SK-N-DZ (cell line): Measurements from ENCODE around the gene SOHLH2.

Experiments used
- DNase-seq: peaks from one replicate; pipeline ENCODE4 v3.0.0-alpha.2; 2015; ENCODE audit warnings: low spot score

The SOHLH2 gene

DNA sequence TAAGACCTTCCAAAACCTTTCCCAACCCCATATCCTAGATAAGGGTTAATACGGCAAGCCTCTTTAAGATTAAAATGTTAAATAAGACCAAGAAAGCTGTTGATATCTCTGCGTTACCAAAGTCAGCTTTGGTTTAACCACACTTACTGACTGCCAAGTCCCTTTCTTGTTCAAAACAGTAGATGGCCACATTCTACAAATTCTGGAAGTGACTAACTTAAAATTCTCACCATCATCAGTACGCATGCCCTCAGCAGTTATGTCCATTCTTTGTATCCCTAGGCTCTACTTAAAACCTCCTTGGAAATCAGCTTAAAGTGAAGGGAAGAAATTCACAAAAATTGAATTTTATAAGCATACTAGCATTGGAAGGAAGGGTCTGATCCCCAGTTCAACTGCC lies 23.6 kb downstream of the SOHLH2 start:
- DNase-seq: peak; percentile 24

DNA sequence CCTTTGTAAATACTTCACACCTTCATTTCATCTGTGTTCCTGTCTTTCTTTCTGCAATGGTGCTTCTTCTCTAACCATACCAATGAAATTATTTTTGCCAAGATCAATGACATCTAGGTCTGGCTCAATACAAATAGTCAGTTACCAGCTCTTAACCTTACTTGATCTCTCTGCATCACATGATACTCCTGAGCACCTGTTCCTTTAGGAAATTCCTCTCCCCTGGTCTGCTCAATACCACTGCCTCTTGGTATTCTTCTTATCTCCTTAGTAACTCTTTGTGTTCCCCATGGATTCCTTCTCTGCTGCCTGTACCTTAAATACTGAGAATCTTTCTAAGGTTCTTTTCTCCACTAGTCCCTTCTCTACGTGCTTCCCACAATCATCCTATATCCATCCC lies 25.9 kb downstream of the SOHLH2 start:
- DNase-seq: no peak

DNA sequence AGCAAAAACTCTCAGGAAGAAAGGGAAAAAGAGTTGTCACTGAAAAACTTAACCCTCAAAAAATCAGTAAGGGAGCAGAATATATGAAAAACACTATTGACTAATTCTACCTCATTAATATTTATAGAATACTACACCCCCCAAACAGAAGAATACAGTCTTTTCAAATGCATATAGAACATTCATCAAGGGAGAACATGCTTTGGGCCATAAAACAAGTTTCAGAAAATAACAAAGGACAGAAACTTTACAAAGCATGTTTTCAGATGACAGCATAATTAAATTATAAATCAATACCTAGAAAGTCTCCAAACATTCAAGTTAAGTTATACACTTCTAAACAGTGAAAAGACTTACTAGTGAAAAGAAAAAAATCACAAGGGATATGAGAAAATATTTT lies 30.5 kb downstream of the SOHLH2 start:
- DNase-seq: no peak

DNA sequence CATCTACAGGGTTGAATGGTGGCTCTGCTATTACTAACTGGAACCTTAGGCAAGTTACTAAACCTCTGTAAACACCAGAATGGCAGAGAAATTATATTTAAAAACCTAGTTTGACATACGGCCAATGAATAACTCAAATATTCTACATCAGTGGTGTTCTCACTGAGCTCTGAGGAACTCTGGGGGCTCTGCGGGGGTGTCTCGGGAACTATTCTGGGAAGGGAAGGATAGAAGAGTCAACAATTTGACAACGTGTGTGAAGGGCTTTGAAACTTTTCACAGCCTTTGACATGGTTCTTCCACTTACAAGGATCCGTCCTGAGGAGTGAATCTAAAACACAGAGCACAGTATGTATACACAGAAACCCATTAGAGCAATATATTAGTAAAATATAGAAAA lies 38.7 kb downstream of the SOHLH2 start:
- DNase-seq: no peak

DNA sequence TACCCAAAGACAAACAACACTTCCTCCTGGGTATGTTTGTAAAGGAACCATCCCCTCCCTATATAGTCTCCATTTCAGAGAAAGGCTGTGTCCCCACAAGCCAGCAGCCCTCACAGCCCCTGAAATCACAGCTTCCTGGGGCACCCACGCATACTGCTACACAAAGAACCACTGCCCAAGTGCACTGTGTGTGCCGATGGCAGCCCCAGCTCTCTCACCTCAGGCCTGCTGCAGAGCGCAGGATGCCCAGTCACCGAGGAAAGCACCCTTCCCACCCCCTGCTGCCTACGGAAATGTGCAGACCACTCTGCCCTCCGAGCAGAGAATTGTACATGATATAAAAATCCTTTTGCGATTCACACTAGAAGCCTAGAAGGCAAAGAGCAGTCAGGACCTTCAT lies 39.4 kb downstream of the SOHLH2 start:
- no peak for DNase-seq

DNA sequence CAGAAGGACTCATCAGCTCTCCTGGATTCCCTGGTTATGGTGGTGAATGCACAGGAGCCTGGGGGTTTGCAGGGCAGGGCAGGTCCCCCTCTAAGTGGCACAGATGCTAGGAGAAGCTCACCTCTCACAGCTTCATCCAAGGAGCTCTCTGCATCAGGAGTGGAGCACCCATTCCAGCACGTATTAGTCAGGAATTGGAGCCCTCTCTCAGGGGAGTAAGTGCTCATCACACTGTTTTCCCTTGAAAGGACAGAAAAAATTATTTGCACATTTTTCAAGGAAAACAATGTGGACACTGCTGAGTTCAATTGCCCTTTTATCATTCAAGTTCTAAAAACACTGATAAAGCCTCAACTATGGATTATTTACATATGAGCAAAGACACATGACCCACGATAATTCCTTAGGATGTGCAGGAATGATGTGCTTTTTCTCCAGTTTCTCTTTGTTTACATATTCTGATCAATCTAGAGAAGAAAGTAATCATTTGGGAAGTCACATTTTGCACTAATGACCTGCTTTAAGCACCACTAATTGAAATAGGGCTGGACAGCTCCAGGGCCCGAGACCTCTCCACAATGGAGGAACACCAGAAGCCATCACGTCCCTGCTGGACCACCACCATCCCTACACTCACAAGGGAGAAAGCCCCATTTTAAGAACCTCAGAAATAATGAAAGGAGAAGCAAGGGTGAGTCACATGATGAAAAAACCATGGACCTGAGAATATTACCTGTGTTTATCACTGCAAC lies 40.6 kb downstream of the SOHLH2 start:
- no peak for DNase-seq

DNA sequence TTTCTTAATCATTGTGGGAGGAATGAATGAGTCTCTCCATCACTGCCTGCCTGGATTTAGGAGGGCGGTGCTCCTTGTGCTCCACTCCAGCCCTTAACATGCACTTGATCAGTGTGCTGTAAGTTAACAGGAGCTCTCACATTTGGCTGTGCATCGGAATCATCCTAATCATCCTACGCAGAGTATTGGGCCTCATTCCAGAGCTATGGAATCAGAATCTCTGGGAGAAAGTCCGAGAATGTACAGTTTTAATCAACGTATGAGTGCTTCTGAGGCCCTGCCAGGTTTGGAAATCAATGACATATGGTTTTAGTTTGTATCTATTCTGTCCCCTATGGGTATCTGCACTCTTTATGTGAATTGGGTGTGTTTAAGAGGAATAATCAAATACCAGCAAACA lies 48.3 kb downstream of the SOHLH2 start:
- no peak for DNase-seq

DNA sequence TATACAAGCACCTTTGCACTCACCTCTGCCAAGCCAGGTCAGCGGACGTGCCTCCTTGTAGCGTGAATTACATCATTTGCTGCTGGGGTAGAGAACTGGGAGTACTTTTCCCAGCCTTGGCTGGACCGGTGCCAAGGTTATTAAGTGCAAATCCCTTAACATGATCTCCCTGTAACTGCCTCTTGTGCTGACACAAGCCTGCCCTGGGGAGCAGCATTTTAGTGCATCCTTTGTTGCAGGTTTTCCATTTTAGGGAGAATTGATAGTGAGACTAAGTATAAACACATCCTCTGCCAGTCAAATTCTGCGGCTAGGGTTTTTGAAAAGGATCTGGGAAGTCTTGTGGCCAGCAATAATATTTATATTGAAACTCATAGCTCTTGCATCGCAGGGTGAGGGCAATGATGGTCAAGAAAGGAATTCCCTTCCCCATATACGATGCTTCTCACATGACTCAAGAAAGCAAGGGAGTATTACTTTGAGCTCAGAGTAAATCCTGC lies 50.5 kb downstream of the SOHLH2 start:
- DNase-seq: peak; percentile 33

DNA sequence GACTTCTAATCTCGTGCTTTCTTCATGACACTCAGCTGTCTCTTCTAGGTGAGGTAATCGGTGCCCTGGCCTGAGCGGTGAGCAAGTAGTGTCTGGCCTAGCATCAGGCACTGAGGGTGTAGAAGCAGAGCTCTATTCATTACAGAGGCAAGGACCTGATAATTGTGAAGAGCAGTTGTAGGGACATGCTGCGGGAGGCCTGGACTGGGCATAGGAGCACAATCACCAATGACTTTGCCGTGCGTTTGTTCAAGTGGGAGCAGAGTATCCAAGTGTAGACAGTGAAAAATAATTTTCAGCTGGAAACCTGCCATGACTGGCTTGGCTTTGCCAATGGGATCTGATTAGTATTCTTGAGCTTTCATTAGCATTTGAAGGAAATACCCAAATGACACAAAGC lies 51.1 kb downstream of the SOHLH2 start:
- DNase-seq: no peak

DNA sequence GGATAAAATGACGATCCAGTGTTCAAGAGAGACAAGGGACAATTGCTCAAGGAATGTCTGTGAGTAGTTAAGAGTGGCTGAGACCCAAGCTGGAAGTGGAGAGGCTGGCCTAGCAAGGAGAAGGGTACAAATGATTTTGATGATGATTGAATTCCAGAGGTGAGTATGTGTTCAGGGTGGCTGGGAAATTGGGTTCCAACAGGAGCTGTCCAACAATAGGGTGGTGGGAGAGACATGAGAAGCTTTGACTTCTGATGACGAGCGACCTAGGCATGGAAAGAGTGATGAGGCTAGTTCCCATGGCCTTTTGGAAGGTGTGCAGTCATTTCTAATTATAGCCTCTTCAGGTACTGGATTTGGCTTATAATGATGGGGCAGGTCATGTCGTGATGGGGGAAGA lies 54.1 kb downstream of the SOHLH2 start:
- DNase-seq: no peak

DNA sequence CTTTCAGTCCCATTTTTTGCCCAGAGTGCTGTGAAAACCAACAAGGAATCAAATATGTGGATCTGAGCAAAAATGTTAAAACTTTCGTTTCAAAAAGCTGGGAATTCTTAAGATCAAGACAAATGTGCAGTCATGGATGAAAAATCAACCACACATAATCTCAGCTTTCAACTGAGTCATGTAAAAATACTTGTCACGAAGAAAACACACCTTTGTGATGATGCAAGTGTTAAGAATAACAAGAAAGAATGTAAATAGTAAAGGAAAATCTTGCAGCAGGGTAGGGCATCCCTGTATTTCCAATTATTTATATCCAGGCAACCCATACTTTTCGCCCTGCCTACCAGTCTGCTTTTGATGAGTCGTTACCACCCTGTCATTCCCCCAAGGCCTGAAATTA lies 55.7 kb downstream of the SOHLH2 start:
- no peak for DNase-seq

DNA sequence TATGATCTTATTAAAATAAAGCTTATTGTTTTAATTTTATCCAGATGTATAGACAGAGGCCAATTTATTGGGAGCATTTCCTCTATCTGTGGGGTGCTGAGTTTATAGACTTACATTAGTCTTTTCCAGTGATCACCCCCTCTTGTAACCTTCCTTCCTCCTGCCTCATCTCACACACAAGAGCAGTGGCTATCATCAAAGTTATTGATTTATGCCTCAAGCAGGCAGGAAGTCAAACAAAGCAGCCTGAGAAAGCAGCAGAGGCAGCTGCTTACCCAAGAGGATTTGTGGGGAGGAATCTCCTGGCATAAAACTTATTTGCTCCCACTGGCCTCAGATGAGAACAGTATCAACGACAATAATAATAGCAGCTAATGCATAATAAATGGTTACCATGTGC lies 56.9 kb downstream of the SOHLH2 start:
- peak; percentile 20 for DNase-seq

DNA sequence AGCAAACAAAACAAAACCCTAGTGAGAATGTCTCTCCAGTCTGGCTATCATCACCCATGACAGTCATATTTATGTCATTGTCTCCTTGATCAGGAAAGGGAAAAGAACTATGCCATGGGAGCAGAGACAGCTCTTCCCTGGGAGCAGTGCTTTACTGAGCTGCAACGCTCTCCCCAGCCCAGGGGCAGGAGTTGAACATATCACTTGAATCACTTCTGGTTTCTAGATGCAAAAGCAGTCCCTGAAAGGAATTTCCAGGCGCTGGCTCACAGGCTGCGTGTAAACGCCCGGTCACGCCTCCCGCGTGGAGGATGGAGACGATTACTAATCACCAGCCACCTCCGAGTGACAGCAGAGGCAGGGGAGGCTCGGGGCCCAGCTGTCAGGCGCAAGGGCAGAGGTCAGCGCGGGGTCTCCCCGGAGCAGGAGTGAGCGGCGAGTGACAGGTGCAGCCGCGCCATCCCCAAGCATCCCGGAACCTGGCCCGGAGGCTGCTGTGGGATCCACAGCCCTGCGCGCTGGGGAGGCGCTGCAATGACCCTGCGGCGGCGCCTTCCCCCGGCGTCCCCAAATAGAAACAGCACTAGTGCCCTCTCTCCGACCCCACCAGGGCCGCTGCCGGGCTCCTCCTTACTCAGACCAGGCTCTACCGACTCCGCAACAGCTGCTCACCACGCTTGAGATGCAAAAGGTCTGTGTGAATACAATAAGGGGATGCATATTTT lies 59.6 kb downstream of the SOHLH2 start:
- DNase-seq: peak; percentile 60

DNA sequence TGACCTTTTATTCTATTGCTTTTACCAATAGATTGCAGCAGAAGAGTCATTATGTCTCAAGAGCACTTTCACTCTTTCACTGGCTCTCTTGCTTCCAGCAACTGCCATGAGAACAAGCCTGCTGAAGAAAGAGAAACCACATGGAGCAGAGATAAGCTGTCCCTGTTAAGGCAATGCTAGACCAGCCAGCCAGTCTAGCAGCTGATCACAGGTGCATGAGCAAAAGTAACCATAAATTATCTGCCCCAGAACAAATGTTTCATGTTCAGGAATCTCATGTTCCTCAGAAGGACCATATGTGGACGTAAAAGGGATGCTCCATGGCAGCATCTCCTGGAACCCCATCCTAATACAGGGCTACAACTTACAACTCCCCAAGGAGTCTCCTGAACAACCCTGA lies 62.8 kb downstream of the SOHLH2 start:
- no peak for DNase-seq

DNA sequence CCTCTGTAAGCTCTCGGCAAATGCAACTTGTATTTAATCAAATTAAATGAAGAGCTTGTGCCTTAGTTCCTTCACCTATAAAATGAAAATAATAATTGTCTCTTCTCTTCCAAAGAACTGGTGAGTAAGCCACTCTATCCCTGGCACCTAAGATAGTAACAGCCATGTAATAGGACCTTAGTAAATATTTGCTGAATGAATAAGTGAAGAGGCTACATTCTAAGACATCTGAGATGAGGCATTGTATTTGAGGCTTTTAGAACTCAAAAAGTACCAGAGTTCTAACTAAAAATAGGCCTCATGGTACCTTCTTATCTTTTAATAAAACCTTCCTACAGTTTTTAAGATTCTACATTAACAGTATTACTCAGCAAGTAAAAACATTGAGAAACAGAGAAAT lies 65.9 kb downstream of the SOHLH2 start:
- no peak for DNase-seq

DNA sequence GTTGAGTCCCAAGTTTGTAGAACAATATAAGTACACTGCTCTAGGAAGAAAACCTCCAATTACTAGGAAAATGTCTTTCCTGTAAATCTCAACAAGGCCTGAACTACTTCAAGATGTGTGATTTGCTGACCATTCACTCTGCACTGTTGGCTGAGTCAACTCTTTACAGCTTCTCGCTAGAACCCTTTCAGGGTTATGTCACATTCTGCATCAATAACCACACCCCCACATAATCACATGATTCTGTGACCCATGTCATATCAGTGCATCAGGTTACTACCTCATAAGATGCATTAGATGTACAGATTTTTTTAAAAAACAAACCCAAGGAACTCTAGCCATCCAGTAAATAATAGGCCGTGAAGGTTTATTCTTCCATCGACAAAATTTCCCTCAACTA lies 67.0 kb downstream of the SOHLH2 start:
- DNase-seq: no peak

DNA sequence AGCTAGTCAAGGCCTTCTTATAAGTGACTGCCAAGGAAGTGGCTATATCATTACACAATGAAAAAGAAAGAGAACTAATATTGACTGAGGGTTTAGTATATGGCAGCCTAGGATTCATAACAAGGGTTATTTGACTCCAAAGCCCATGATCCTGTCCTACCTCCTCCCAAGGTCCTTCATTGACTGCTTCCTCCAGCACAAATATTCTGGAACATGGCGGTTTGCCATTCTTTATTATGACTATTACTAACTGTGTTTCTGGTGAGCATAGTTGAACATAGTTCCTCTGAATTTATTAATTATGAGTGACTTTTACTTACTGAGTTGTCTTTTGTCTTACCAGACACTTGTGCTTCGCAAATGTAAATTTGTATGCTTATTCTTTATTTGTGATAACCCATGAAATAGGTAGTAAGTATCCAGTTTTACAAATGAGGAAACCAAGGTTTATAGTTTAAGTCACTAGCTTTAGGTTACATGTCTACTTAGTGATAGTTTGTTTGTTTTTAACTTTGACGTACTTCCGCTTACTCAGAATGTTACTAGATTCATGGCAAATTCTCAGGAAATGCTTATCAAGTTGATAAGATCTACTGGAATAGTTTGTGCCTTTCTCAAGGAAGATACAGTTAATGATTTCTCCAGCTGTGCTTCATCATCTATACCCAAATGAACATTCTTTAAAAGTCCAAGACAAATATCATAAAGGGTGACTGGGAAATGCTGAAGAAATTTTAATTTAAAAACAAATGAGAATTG lies 67.7 kb downstream of the SOHLH2 start:
- no peak for DNase-seq

DNA sequence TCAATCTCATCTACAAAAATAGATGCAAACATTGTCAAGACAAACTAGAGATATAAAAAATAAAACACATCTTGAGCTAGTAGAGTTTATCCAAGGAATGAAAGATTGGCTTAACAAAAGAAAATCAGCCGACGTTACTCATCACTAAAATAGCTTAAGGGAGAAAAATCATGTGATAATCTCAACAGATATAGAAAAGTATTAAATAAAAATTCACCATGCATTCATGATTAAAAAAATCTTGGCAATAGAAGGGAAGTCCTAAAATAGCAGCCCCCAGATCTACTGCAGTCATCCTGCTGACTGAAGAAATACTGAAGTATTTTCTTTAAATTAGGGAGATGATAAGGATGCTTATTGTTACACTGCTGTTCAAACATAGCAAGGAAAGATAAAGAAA lies 70.6 kb downstream of the SOHLH2 start:
- DNase-seq: no peak

DNA sequence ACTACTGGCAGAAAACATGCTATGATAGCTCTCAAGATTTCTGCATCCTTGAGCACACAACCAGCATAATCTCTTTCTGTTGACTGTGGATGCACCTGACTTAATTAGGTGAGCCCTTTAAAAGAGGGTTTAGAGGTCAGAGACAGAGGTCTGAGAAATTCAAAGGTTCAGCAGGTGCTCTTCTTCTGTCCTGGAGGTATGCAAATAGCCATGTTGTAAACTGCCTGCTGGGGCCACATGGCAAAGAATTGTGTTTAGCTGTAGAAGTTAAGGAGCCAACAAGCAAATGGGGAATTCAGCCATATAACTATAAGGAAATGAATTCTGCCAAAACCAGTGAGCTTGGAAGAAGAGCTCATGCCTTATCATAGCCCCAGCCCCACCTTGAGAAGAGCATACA lies 71.6 kb downstream of the SOHLH2 start:
- DNase-seq: no peak

DNA sequence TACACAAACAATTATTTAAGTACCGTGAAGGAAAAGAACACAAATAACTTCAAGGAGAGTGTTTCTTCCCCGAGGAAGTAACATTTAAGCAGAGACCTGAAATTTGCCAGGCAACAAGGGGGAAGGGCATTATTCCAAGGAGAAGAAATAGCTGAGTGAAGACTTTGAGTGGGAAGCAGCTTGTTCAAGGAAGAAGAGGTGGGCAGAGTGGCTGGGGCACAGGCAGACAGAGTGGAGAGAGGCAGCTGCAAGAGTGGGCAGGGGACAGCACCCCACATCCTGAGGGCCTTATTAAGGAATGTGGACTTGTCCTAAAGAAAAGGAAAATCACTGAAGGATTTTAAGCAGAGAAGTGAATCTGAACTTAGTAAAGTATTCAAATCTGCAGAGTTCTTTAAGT lies 78.5 kb downstream of the SOHLH2 start:
- no peak for DNase-seq

DNA sequence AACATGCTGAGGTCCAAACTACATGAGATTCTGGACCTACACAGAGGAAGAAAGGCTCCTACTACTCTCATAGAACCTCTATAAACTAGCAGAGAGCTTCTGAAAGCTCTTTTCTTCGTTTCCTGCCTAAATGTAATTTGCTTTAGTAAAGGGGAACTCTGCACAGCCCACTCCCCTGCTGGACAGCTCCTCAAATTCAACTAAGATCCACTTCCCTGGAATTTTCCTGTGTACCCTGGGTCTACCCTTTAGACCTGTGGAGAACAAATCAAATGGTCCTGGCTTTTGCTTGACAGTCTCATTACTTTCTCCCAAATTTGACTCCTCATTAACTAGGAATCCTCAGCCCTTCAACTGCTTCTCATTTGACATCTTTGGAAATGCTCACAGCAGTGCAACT lies 79.7 kb downstream of the SOHLH2 start:
- DNase-seq: no peak

DNA sequence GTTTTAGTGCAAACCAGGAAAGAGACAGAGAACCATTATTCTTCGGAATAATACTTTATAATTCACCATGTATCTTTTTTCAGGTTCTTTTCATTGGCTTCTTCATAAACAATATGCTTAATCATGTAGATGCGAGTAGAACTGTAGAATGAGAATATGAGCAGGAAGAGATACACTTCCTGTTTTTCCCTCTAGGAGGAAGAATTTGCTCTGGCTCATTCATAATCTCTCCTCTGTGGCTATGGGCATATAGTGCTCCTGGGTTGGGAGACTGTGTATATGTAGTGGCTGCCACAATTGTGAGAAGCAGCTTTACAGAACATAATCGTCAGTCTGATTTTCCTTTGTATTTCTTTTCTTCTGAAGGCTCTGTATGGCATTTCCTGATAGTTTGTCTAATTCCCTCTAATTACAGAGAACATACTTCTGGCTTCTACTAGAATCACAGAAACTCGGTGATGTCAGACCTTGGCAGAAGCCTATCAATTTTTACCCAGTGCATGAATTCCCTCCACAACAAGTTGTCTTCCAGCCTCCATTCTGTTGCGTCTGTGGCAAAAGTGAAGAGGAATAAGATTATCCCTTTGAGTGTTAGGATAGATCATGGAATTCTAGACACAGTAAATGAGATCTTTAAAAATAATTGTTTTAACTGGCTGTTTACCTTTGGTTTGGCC lies 80.3 kb downstream of the SOHLH2 start:
- DNase-seq: no peak
